HepG2 (cell line): ENCODE measurements around the gene CACNA2D3.
"Not testable (repeated sequence)": the region's sequence is repeated elsewhere in the genome, so short reads cannot be mapped to it uniquely, and the experiment has no call there.

ENCODE experiments used
- EP300 ChIP-seq, 3 experiments: sonication (generic) in 1 of 3; formaldehyde crosslinking in 1 of 3; IDR thresholded peaks; 2 replicates each; pipeline versions ENCODE4 v1.5.1 to v1.6.1; 2011 to 2020; ENCODE audit warnings: low read depth in 2 of 3, low read length in 2 of 3, borderline replicate concordance in 1 of 3, improper control_type of control experiment in 1 of 3, mild to moderate bottlenecking in 1 of 3, missing genetic modification reagents in 1 of 3, moderate library complexity in 1 of 3
- ZBTB7A ChIP-seq: sonication (generic); formaldehyde crosslinking; IDR thresholded peaks from 2 replicates; pipeline ENCODE4 v1.8.0; 2022; ENCODE audit warnings: mild to moderate bottlenecking, missing genetic modification reagents
- TF ChIP-seq, protein P1 (sequence below): sonication (generic); formaldehyde crosslinking; IDR thresholded peaks from 2 replicates; pipeline ENCODE4 v1.5.0; 2020; ENCODE audit warnings: mild to moderate bottlenecking, missing genetic modification reagents, moderate library complexity

DNA sequence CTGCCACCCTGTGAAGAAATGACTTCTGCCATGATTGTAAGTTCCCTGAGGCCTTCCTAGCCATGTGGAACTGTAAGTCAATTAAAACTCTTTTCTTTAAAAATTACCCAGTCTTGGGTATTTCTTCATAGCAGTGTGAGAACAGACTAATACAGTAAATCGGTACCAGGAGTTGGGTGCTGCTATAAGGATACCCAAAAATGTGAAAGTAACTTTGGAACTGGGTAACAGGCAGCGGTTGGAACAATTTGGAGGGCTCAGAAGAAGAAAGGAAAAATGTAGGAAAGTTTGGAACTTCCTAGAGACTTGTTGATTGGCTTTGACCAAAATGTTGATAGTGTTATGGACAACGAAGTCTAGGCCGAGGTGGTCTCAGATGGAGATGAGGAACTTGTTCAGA is 6.2 kb upstream of the CACNA2D3 start:
- TF ChIP-seq, protein P1, sequence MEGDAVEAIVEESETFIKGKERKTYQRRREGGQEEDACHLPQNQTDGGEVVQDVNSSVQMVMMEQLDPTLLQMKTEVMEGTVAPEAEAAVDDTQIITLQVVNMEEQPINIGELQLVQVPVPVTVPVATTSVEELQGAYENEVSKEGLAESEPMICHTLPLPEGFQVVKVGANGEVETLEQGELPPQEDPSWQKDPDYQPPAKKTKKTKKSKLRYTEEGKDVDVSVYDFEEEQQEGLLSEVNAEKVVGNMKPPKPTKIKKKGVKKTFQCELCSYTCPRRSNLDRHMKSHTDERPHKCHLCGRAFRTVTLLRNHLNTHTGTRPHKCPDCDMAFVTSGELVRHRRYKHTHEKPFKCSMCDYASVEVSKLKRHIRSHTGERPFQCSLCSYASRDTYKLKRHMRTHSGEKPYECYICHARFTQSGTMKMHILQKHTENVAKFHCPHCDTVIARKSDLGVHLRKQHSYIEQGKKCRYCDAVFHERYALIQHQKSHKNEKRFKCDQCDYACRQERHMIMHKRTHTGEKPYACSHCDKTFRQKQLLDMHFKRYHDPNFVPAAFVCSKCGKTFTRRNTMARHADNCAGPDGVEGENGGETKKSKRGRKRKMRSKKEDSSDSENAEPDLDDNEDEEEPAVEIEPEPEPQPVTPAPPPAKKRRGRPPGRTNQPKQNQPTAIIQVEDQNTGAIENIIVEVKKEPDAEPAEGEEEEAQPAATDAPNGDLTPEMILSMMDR (CRISPR knock-in tag), result not testable (repeated sequence)
- TF ChIP-seq ZBTB7A; EP300 (IDR thresholded peaks at IDR 0.05; ENCODE audit: low read depth in 2 of 2, low read length in 2 of 2); EP300 (CRISPR knock-in tag; IDR thresholded peaks at IDR 0.05; ENCODE audit: borderline replicate concordance): not testable (repeated sequence)
